K562 (cell line): Measurements from ENCODE around the gene PSMD14. TPM values are rescaled to one million over a fixed set of nuclear protein-coding genes. Genes with fewer than 3 reads are reported as not detected.
A peak's percentile ranks its signal among the peaks of the same experiment; 100 is the strongest.

Experiments used
- BMI1 ChIP-seq: fragments of 150-350 bp; IDR thresholded peaks from 2 replicates; pipeline ENCODE4 v1.6.1; 2014; ENCODE audit warnings: low read length
- CTBP1 ChIP-seq: fragments of 450-650 bp; IDR thresholded peaks from 2 replicates; pipeline ENCODE4 v1.6.1; 2016; ENCODE audit warnings: borderline replicate concordance
- CXXC5 ChIP-seq: fragments of 250-450 bp; sonication (Bioruptor Pico); IDR thresholded peaks from 2 replicates; pipeline ENCODE4 v1.8.0; 2022; ENCODE audit warnings: inconsistent platforms, mild to moderate bottlenecking, moderate library complexity
- FIP1L1 ChIP-seq: fragments of 200-400 bp; formaldehyde crosslinking; IDR thresholded peaks from 2 replicates; pipeline ENCODE4 v1.6.1; 2018; ENCODE audit warnings: mild to moderate bottlenecking, low read depth, low read length; ENCODE audit not compliant: poor library complexity, severe bottlenecking
- L3MBTL2 ChIP-seq: fragments of 450-650 bp; IDR thresholded peaks from 2 replicates; pipeline ENCODE4 v1.6.1; 2016; ENCODE audit warnings: mild to moderate bottlenecking, moderate library complexity
- MCM5 ChIP-seq: fragments of 450-650 bp; IDR thresholded peaks from 2 replicates; pipeline ENCODE4 v1.6.1; 2016; ENCODE audit warnings: low read depth
- NR2C1 ChIP-seq, 2 experiments: fragments of 450-650 bp; IDR thresholded peaks; 2 replicates each; pipeline ENCODE4 v1.6.1; 2017; ENCODE audit warnings: mild to moderate bottlenecking in 2 of 2, antibody characterized with exemption in 1 of 2, inconsistent platforms in 1 of 2, missing compliant biosample characterization in 1 of 2, missing genetic modification characterization in 1 of 2
- RB1 ChIP-seq: fragments of 450-650 bp; IDR thresholded peaks from 2 replicates; pipeline ENCODE4 v1.6.1; 2017; ENCODE audit warnings: low read depth, mild to moderate bottlenecking
- RBFOX2 ChIP-seq: fragments of 200-400 bp; formaldehyde crosslinking; IDR thresholded peaks from 2 replicates; pipeline ENCODE4 v1.6.1; 2017; ENCODE audit warnings: low read depth, mild to moderate bottlenecking, low read length, moderate library complexity
- RBM22 ChIP-seq: fragments of 200-400 bp; formaldehyde crosslinking; IDR thresholded peaks from 2 replicates; pipeline ENCODE4 v1.6.1; 2018; ENCODE audit warnings: low read length, low read depth; ENCODE audit not compliant: poor library complexity, severe bottlenecking
- TEAD4 ChIP-seq, 2 experiments: sonication (generic) in 1 of 2; formaldehyde crosslinking in 1 of 2; IDR thresholded peaks; 2 replicates each; pipeline versions ENCODE4 v1.6.1 to v1.8.0; 2012 to 2022; ENCODE audit warnings: borderline replicate concordance in 1 of 2, inconsistent platforms in 1 of 2, low read length in 1 of 2, mild to moderate bottlenecking in 1 of 2, missing genetic modification reagents in 1 of 2
- U2AF1 ChIP-seq: fragments of 200-400 bp; formaldehyde crosslinking; optimal IDR thresholded peaks from 2 replicates; pipeline ENCODE3; 2017; ENCODE audit warnings: mild to moderate bottlenecking, low read depth, low read length, moderate library complexity
- ZFX ChIP-seq: sonication (generic); formaldehyde crosslinking; IDR thresholded peaks from 2 replicates; pipeline ENCODE4 v1.8.0; 2022; ENCODE audit warnings: mild to moderate bottlenecking, missing genetic modification reagents, moderate library complexity
- ZNF263 ChIP-seq: sonication (generic); formaldehyde crosslinking; IDR thresholded peaks from 2 replicates; pipeline ENCODE4 v1.8.0; 2022; ENCODE audit warnings: mild to moderate bottlenecking, missing genetic modification reagents, borderline replicate concordance
- polyA plus RNA-seq, 8 experiments: library from polyadenylated mRNA; depleted of rRNA in 4 of 8; stranded (reverse) in 5 of 8; unstranded in 3 of 8; fragments of >200 nt; fragmentation: Nextera tagmentation in 2 of 8; fragmentation: Illumina TruSeq in 1 of 8; extraction: Ambion mirVana in 2 of 8; extraction: Trizol in 1 of 8; gene quantifications; 2 replicates each; pipeline versions ENCODE4 v1.2.1 to v1.2.3, GENCODE V29; 2011 to 2014; ENCODE audit warnings: inconsistent platforms in 1 of 8, missing spikeins in 1 of 8
- total RNA-seq, 7 experiments: library from RNA; depleted of rRNA in 6 of 7; stranded (reverse); fragments of >200 nt in 6 of 7; fragmentation: Illumina TruSeq in 2 of 7; extraction: Trizol in 2 of 7; gene quantifications; 2 replicates each; pipeline versions ENCODE4 v1.2.1 to v1.2.3, GENCODE V29; 2011 to 2021; ENCODE audit warnings: low replicate concordance in 1 of 7
- TF ChIP-seq, protein P1 (sequence below): fragments of 450-650 bp; IDR thresholded peaks from 2 replicates; pipeline ENCODE4 v1.6.1; 2016; ENCODE audit warnings: mild to moderate bottlenecking, moderate library complexity

The PSMD14 gene
- total and polyA plus RNA-seq, 9 of the 15 experiments (the other 6 are each of a cell fraction or from before 2014, with no cell fraction given): 151 to 515 (median 228) TPM

DNA sequence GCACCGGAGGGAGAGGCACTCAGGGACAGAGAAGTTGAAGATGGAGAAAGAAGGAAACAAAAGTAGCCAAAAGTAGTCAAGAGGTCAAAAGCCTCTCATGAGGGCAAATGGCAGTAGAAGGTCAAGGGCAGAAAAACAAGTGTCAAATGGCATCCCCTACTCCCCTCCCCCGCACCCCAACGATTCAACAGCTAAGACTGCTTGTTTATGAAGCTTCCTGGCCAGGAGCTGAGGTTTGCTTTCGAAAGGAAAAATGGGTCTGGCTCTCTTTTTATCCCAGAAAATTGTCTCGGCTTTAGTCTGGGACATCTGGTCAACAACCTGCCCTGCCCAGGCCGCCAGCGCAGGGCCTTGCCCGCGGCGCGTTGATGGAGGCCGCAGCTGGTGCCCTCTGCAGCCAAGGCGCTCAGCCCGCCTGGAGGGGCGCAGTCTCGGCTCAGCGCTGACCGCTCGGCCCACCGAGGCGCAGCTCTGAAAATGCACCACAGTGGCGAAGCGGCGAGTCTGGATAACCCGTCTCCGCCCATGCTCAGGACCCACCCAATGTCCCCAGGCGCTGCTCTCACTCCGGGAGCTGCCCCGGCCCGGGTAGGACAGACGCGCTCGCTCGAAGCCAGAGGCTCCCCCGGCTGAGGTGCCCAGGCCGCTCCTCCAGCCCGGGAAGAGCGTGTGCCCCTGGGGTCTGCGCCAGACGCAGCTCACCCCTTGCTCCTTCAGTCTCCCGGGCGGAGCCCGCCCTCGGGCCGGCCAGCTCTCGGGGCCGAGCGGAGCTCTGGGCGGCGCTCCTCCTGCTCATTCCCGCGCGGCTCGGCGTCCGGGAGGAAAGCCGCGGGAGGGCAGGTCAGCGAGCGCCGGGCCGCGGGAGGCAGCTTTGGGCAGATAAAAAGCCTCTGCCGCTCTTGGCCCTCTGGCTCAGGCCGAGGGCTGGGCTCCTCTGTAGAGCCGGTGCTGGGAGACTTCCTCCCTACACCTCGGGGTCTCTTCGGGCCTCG, 106.1 kb downstream of the PSMD14 start (continued):
- 0 out of 2 replicates have a peak, but pooled peaks have one; percentile 23 for TF ChIP-seq ZFX (CRISPR knock-in tag)
- TF ChIP-seq CTBP1: 0 out of 2 replicates have a peak, but pooled peaks have one; percentile 14
- no peak; the same call in none of the 2 replicates for TF ChIP-seq BMI1
- peak; percentile 48; the same call in 1 of the 2 replicates for TF ChIP-seq CXXC5 (CRISPR knock-in tag)
- TF ChIP-seq L3MBTL2: peak; percentile 90
- TF ChIP-seq, protein P1, sequence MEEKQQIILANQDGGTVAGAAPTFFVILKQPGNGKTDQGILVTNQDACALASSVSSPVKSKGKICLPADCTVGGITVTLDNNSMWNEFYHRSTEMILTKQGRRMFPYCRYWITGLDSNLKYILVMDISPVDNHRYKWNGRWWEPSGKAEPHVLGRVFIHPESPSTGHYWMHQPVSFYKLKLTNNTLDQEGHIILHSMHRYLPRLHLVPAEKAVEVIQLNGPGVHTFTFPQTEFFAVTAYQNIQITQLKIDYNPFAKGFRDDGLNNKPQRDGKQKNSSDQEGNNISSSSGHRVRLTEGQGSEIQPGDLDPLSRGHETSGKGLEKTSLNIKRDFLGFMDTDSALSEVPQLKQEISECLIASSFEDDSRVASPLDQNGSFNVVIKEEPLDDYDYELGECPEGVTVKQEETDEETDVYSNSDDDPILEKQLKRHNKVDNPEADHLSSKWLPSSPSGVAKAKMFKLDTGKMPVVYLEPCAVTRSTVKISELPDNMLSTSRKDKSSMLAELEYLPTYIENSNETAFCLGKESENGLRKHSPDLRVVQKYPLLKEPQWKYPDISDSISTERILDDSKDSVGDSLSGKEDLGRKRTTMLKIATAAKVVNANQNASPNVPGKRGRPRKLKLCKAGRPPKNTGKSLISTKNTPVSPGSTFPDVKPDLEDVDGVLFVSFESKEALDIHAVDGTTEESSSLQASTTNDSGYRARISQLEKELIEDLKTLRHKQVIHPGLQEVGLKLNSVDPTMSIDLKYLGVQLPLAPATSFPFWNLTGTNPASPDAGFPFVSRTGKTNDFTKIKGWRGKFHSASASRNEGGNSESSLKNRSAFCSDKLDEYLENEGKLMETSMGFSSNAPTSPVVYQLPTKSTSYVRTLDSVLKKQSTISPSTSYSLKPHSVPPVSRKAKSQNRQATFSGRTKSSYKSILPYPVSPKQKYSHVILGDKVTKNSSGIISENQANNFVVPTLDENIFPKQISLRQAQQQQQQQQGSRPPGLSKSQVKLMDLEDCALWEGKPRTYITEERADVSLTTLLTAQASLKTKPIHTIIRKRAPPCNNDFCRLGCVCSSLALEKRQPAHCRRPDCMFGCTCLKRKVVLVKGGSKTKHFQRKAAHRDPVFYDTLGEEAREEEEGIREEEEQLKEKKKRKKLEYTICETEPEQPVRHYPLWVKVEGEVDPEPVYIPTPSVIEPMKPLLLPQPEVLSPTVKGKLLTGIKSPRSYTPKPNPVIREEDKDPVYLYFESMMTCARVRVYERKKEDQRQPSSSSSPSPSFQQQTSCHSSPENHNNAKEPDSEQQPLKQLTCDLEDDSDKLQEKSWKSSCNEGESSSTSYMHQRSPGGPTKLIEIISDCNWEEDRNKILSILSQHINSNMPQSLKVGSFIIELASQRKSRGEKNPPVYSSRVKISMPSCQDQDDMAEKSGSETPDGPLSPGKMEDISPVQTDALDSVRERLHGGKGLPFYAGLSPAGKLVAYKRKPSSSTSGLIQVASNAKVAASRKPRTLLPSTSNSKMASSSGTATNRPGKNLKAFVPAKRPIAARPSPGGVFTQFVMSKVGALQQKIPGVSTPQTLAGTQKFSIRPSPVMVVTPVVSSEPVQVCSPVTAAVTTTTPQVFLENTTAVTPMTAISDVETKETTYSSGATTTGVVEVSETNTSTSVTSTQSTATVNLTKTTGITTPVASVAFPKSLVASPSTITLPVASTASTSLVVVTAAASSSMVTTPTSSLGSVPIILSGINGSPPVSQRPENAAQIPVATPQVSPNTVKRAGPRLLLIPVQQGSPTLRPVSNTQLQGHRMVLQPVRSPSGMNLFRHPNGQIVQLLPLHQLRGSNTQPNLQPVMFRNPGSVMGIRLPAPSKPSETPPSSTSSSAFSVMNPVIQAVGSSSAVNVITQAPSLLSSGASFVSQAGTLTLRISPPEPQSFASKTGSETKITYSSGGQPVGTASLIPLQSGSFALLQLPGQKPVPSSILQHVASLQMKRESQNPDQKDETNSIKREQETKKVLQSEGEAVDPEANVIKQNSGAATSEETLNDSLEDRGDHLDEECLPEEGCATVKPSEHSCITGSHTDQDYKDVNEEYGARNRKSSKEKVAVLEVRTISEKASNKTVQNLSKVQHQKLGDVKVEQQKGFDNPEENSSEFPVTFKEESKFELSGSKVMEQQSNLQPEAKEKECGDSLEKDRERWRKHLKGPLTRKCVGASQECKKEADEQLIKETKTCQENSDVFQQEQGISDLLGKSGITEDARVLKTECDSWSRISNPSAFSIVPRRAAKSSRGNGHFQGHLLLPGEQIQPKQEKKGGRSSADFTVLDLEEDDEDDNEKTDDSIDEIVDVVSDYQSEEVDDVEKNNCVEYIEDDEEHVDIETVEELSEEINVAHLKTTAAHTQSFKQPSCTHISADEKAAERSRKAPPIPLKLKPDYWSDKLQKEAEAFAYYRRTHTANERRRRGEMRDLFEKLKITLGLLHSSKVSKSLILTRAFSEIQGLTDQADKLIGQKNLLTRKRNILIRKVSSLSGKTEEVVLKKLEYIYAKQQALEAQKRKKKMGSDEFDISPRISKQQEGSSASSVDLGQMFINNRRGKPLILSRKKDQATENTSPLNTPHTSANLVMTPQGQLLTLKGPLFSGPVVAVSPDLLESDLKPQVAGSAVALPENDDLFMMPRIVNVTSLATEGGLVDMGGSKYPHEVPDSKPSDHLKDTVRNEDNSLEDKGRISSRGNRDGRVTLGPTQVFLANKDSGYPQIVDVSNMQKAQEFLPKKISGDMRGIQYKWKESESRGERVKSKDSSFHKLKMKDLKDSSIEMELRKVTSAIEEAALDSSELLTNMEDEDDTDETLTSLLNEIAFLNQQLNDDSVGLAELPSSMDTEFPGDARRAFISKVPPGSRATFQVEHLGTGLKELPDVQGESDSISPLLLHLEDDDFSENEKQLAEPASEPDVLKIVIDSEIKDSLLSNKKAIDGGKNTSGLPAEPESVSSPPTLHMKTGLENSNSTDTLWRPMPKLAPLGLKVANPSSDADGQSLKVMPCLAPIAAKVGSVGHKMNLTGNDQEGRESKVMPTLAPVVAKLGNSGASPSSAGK: peak; percentile 79
- TF ChIP-seq NR2C1 (IDR thresholded peaks at IDR 0.05): no peak
- peak; percentile 24; the same call in 1 of the 2 replicates for TF ChIP-seq NR2C1 (tag; IDR thresholded peaks at IDR 0.05)
- TF ChIP-seq RBM22: peak; percentile 81
- peak; percentile 63; the same call in 1 of the 2 replicates for TF ChIP-seq RB1
- TF ChIP-seq FIP1L1: peak; percentile 81
- peak; percentile 30; the same call in 1 of the 2 replicates for TF ChIP-seq RBFOX2
- TF ChIP-seq TEAD4 (IDR thresholded peaks at IDR 0.05; ENCODE audit: low read length): no peak
- TF ChIP-seq TEAD4 (CRISPR knock-in tag; IDR thresholded peaks at IDR 0.05; ENCODE audit: borderline replicate concordance): no peak
- no peak for TF ChIP-seq MCM5
- TF ChIP-seq ZNF263 (CRISPR knock-in tag): 0 out of 2 replicates have a peak, but pooled peaks have one; percentile 20
- TF ChIP-seq U2AF1: peak; percentile 26
